Left lung (tissue), 10 donors: ENCODE measurements around the gene ADGRE3. TPM values are rescaled to one million over a fixed set of nuclear protein-coding genes. Genes with fewer than 3 reads are reported as not detected.
A peak's percentile ranks its signal among the peaks of the same experiment; 100 is the strongest.
"Not testable (repeated sequence)": the region's sequence is repeated elsewhere in the genome, so short reads cannot be mapped to it uniquely, and the experiment has no call there.

ENCODE experiments used
- ATAC-seq: fragments of 200-7000 bp; cut with Tn5 transposase; one replicate; pipeline ENCODE4 v1.9.1; 2020; ENCODE audit warnings: moderate library complexity
- DNase-seq, 4 donors: peaks; one replicate each; pipeline ENCODE4 v3.0.0-alpha.2; 2013 to 2020
- H3K27ac ChIP-seq, 2 donors: fragments of 200-600 bp; sonication (generic) in 1 of 2; one replicate each; pipeline versions ENCODE4 v1.5.0 to v1.8.0; 2020 to 2021
- H3K27me3 ChIP-seq, 2 donors: fragments of 200-600 bp; sonication (generic) in 1 of 2; one replicate each; pipeline versions ENCODE4 v1.5.0 to v1.8.0; 2020 to 2021
- H3K36me3 ChIP-seq, 2 donors: fragments of 200-600 bp; sonication (generic) in 1 of 2; one replicate each; pipeline versions ENCODE4 v1.5.0 to v1.8.0; 2020 to 2021
- H3K4me1 ChIP-seq, 2 donors: fragments of 200-600 bp; one replicate each; pipeline ENCODE4 v1.8.0; 2021
- H3K4me3 ChIP-seq, 2 donors: fragments of 200-600 bp; sonication (generic) in 1 of 2; one replicate each; pipeline versions ENCODE4 v1.5.0 to v1.8.0; 2020 to 2021; ENCODE audit warnings: mild to moderate bottlenecking in 1 of 2
- H3K9me3 ChIP-seq, 2 donors: fragments of 200-600 bp; sonication (generic) in 1 of 2; one replicate each; pipeline versions ENCODE4 v1.5.0 to v1.8.0; 2020 to 2021
- CTCF ChIP-seq, 2 donors: fragments of 200-600 bp; sonication (generic) in 1 of 2; IDR thresholded peaks; one replicate each; pipeline versions ENCODE4 v1.5.0 to v1.8.0; 2021; ENCODE audit warnings: antibody characterized with exemption in 2 of 2
- intact Hi-C, 2 donors: fragments of 100-400 bp; cut with DNase I; formaldehyde crosslinking; loops; one replicate each; pipeline versions ENCODE4 v1.11.2 to v1.14.2; 2022
- polyA plus RNA-seq, 6 donors: library from polyadenylated mRNA; unstranded; fragments of 120-200 nt; gene quantifications; one replicate each; pipeline ENCODE4 v1.2.1, GENCODE V29; 2013; ENCODE audit not compliant: insufficient read length in 6 of 6
- total RNA-seq, 2 donors: library from RNA; stranded (reverse); fragmentation: NEBNext Ultra II Directional; extraction: Animal tissue kit (Norgen Biotek cat#: 25700); gene quantifications; one replicate each; pipeline ENCODE4 v1.2.1, GENCODE V29; 2021
- donor health status: DM: no; HTN: yes; CAD: no.
- donor health status: DM: no; HTN: no; CAD: no.

The ADGRE3 gene
- total and polyA plus RNA-seq, 8 donors = 0.13 to 0.84 (median 0.20) TPM; not detected in 2

GRCh38 chr19:14611051-14611450 lies 63.6 kb downstream of the ADGRE3 start:
- Histone ChIP-seq H3K27ac (no peak overlapping the region), H3K4me1 (peaks cover 0 to 46% of the 10 kb centered on the region in 2 donors), H3K4me3 (no peak overlapping the region), H3K9me3 (no peaks in the 10 kb centered on the region), H3K36me3 (no peaks in the 10 kb centered on the region), H3K27me3 (no peaks in the 10 kb centered on the region)
- no peak for ATAC-seq
- no peak for DNase-seq
- intact Hi-C loops = no loop called here
- no peak for TF ChIP-seq CTCF (IDR thresholded peaks at IDR 0.05)

- H3K27ac ChIP-seq = no peak overlapping the region
- H3K27me3 ChIP-seq = no peaks in the 10 kb centered on the region
- no peak for TF ChIP-seq CTCF (IDR thresholded peaks at IDR 0.05)
- H3K4me3 ChIP-seq = no peak overlapping the region
- H3K36me3 ChIP-seq = no peaks in the 10 kb centered on the region
- ATAC-seq = no peak
- H3K4me1 ChIP-seq = peaks cover 0 to 16% of the 10 kb centered on the region in 2 donors
- no peak for DNase-seq
- intact Hi-C loops = no loop called here
- peaks cover 0 to 7% of the 10 kb centered on the region in 2 donors for H3K9me3 ChIP-seq
Measured at GRCh38 chr19:14606627-14607026, 68.0 kb downstream of the ADGRE3 start.

- intact Hi-C loops = no loop called here
Measured at GRCh38 chr19:14603990-14604387, 70.7 kb downstream of the ADGRE3 start.

DNA sequence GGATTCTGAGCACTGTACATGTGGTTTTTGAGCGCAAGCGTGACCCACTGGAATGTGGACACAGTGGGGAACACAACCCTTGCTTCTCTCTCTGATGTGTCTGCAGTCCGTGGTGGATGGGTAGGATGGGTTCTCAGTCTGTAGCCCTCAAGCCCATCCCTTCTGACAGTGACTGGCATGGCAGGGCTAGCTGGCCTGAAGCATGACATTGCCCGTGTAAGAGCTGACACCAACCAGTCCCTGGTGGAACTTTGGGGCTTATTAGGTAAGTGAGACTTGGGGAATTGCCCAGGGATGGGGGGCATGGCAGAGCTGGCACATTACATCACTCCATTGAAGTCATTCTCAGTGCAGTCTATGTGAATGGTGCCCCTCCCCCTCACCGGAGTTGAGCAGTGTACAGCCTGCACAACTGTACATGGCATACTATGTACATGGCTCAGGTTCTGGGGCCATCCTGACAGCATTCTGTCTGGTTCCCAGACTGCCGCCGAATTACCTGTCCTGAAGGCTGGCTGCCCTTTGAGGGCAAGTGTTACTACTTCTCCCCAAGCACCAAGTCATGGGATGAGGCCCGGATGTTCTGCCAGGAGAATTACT lies 75.0 kb downstream of the ADGRE3 start:
- ATAC-seq (no peak), DNase-seq (no peak)
- no peaks in the 10 kb centered on the region for H3K4me1 ChIP-seq
- intact Hi-C loops = no loop called here
- H3K9me3 ChIP-seq = peaks cover 0 to 7% of the 10 kb centered on the region in 2 donors
- H3K27me3 ChIP-seq = no peaks in the 10 kb centered on the region
- H3K36me3 ChIP-seq = no peaks in the 10 kb centered on the region
- H3K4me3 ChIP-seq = no peak overlapping the region
- no peak for TF ChIP-seq CTCF (IDR thresholded peaks at IDR 0.05)
- H3K27ac ChIP-seq = no peak overlapping the region

More at GRCh38 chr19:14603990-14604387, 70.7 kb downstream of the ADGRE3 start:
- Histone ChIP-seq H3K4me3 (no peak overlapping the region), H3K27me3 (no peaks in the 10 kb centered on the region), H3K9me3 (peaks cover 0 to 7% of the 10 kb centered on the region in 2 donors), H3K36me3 (no peaks in the 10 kb centered on the region), H3K4me1 (peaks cover 0 to 9% of the 10 kb centered on the region in 2 donors), H3K27ac (no peak overlapping the region)
- DNase-seq = no peak
- TF ChIP-seq CTCF (IDR thresholded peaks at IDR 0.05) = no peak
- ATAC-seq = no peak

GRCh38 chr19:14595558-14595957 lies 79.1 kb downstream of the ADGRE3 start:
- DNase-seq = no peak
- Histone ChIP-seq H3K4me3 (no peak overlapping the region), H3K27me3 (peaks cover 0 to 4% of the 10 kb centered on the region in 2 donors), H3K27ac (no peak overlapping the region), H3K36me3 (no peaks in the 10 kb centered on the region), H3K9me3 (no peaks in the 10 kb centered on the region), H3K4me1 (no peaks in the 10 kb centered on the region)
- intact Hi-C loops = no loop called here
- TF ChIP-seq CTCF (IDR thresholded peaks at IDR 0.05) = no peak
- no peak for ATAC-seq

- ATAC-seq, H3K4me1 ChIP-seq, intact Hi-C loops, H3K27ac ChIP-seq, DNase-seq, H3K9me3 ChIP-seq, H3K27me3 ChIP-seq, H3K4me3 ChIP-seq, H3K36me3 ChIP-seq: not testable (repeated sequence)
Measured at GRCh38 chr19:14589433-14589832, 85.2 kb downstream of the ADGRE3 start.

GRCh38 chr19:14585187-14585586 lies 89.5 kb downstream of the ADGRE3 start:
- H3K27me3 ChIP-seq, H3K27ac ChIP-seq, H3K4me1 ChIP-seq, H3K36me3 ChIP-seq, DNase-seq, intact Hi-C loops, H3K9me3 ChIP-seq, H3K4me3 ChIP-seq: not testable (repeated sequence)
- peak; percentile 53 for ATAC-seq

DNA sequence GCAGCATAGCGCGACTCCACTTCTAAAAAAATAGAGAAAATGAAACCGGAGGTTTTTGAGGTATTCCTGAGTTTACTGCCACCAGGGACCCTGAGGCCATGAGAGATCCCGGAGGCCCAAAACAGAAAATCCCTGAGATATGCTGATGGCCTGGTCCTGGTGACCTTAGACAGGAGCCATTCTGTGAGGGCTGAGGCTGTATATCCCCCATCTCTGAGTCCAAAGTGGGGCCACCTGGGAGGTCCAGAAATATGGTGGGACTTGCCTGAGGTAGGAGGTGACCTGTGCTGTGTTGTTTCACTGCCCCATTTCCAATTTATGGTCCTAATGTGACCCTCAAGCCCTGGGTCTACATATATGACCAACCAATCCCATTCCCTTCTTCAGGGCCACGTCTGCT lies 90.3 kb downstream of the ADGRE3 start:
- H3K27ac ChIP-seq, H3K4me3 ChIP-seq, H3K36me3 ChIP-seq, DNase-seq, intact Hi-C loops, H3K27me3 ChIP-seq, H3K4me1 ChIP-seq, ATAC-seq, H3K9me3 ChIP-seq: not testable (repeated sequence)
